ENCODE measurements around the gene A1BG. TPM values are rescaled to one million over a fixed set of nuclear protein-coding genes. Genes with fewer than 3 reads are reported as not detected.

The A1BG gene
- total and polyA plus RNA-seq, 2 of the 13 experiments (the other 11 are each of a cell fraction or from before 2014, with no cell fraction given), result 14.7 to 41.4 TPM

DNA sequence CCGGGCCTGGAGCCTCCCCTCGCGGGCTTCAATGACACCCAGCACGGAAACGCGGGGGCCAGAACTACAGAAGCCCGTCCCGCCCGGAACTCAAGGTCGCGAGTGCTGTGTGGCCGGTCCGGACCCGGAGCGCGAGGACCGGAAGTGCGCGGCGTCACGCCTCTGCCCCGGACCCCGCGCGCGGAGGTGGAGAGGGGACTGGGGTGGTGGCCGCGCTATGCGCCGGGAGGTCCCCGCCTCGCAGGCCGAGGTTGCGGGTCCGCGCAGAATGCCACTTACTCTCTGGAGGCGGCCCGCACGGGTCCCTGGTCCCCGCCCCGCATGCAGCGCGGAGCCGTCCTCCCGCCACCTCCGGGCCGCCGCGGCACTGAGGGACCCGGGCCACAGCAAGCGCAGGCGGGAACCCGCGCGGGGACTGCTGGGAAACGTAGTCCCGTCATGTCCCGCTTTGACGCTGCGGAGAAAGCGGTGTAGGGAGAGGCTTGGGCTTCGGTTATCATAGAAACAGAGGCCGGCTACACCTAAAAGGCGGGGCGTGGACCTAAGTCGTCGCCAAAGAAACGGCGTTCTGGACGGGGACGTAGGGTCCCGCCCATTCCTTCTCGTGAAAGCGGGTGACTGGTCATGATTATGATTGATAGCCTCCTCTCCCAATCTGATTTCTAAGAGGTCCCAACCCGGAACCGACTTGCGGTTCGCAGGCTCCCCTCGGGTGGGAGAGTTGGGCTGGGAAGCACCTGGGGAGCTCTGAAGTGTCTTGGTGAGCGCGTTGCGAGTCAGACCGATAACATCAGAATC is 27.6 kb upstream of the A1BG start, which contains the start of gene ZNF837 (continued):
- TF ChIP-seq, protein P1, sequence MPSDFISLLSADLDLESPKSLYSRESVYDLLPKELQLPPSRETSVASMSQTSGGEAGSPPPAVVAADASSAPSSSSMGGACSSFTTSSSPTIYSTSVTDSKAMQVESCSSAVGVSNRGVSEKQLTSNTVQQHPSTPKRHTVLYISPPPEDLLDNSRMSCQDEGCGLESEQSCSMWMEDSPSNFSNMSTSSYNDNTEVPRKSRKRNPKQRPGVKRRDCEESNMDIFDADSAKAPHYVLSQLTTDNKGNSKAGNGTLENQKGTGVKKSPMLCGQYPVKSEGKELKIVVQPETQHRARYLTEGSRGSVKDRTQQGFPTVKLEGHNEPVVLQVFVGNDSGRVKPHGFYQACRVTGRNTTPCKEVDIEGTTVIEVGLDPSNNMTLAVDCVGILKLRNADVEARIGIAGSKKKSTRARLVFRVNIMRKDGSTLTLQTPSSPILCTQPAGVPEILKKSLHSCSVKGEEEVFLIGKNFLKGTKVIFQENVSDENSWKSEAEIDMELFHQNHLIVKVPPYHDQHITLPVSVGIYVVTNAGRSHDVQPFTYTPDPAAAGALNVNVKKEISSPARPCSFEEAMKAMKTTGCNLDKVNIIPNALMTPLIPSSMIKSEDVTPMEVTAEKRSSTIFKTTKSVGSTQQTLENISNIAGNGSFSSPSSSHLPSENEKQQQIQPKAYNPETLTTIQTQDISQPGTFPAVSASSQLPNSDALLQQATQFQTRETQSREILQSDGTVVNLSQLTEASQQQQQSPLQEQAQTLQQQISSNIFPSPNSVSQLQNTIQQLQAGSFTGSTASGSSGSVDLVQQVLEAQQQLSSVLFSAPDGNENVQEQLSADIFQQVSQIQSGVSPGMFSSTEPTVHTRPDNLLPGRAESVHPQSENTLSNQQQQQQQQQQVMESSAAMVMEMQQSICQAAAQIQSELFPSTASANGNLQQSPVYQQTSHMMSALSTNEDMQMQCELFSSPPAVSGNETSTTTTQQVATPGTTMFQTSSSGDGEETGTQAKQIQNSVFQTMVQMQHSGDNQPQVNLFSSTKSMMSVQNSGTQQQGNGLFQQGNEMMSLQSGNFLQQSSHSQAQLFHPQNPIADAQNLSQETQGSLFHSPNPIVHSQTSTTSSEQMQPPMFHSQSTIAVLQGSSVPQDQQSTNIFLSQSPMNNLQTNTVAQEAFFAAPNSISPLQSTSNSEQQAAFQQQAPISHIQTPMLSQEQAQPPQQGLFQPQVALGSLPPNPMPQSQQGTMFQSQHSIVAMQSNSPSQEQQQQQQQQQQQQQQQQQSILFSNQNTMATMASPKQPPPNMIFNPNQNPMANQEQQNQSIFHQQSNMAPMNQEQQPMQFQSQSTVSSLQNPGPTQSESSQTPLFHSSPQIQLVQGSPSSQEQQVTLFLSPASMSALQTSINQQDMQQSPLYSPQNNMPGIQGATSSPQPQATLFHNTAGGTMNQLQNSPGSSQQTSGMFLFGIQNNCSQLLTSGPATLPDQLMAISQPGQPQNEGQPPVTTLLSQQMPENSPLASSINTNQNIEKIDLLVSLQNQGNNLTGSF (CRISPR knock-in tag; IDR thresholded peaks at IDR 0.05), result peak; percentile 92
- TF ChIP-seq PHB2 (IDR thresholded peaks at IDR 0.05; ENCODE audit: partially characterized antibody) (no peak), ZNF124 (CRISPR knock-in tag; IDR thresholded peaks at IDR 0.05) (peak; percentile 80), BRD4 (CRISPR knock-in tag; IDR thresholded peaks at IDR 0.05) (peak; percentile 76; the same call in 1 of the 2 replicates), NAIF1 (CRISPR knock-in tag; IDR thresholded peaks at IDR 0.05; ENCODE audit: borderline replicate concordance) (peak; percentile 98), KDM3A (CRISPR knock-in tag; IDR thresholded peaks at IDR 0.05; ENCODE audit: low read depth) (peak; percentile 92), ATAD3A (CRISPR knock-in tag; IDR thresholded peaks at IDR 0.05) (0 out of 2 replicates have a peak, but pooled peaks have one; percentile 26), TAF1 (CRISPR knock-in tag; IDR thresholded peaks at IDR 0.05) (peak; percentile 94), KDM1A (CRISPR knock-in tag; IDR thresholded peaks at IDR 0.05) (0 out of 2 replicates have a peak, but pooled peaks have one; percentile 7), FOSL2 (CRISPR knock-in tag; IDR thresholded peaks at IDR 0.05) (peak; percentile 62), MXD4 (CRISPR knock-in tag; IDR thresholded peaks at IDR 0.05) (peak; percentile 95), SAFB2 (CRISPR knock-in tag; IDR thresholded peaks at IDR 0.05; ENCODE audit: borderline replicate concordance, low read depth) (peak; percentile 25; the same call in 1 of the 2 replicates), CCDC6 (CRISPR knock-in tag; IDR thresholded peaks at IDR 0.05) (peak; percentile 88), ZNF792 (CRISPR knock-in tag; IDR thresholded peaks at IDR 0.05) (peak; percentile 98), NONO (IDR thresholded peaks at IDR 0.05) (no peak), NONO (CRISPR knock-in tag; conservative IDR thresholded peaks at IDR 0.05) (peak; percentile 98), ZNF772 (CRISPR knock-in tag; IDR thresholded peaks at IDR 0.05) (peak; percentile 74), ZNF746 (CRISPR knock-in tag; IDR thresholded peaks at IDR 0.05) (peak; percentile 68; the same call in 1 of the 2 replicates), MBD4 (IDR thresholded peaks at IDR 0.05; ENCODE audit: borderline replicate concordance, low read length) (no peak)
- TF ChIP-seq, protein P2, sequence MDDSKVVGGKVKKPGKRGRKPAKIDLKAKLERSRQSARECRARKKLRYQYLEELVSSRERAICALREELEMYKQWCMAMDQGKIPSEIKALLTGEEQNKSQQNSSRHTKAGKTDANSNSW (CRISPR knock-in tag; IDR thresholded peaks at IDR 0.05; ENCODE audit: borderline replicate concordance), result peak; percentile 77; the same call in 1 of the 2 replicates
- TF ChIP-seq, protein P3, sequence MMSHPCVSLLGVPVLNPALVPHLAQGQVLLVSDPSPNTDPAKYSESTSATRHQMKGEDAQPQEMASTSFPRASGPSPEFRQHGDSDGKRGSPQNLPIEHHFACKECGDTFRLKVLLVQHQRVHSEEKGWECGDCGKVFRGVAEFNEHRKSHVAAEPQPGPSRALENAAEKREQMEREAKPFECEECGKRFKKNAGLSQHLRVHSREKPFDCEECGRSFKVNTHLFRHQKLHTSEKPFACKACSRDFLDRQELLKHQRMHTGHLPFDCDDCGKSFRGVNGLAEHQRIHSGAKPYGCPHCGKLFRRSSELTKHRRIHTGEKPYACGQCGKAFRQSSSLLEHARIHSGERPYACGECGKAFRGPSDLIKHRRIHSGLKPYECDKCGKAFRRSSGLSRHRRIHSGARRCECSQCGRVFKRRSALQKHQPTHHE (CRISPR knock-in tag; IDR thresholded peaks at IDR 0.05; ENCODE audit: borderline replicate concordance), result peak; percentile 97
- TF ChIP-seq, protein P4, sequence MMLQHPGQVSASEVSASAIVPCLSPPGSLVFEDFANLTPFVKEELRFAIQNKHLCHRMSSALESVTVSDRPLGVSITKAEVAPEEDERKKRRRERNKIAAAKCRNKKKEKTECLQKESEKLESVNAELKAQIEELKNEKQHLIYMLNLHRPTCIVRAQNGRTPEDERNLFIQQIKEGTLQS (CRISPR knock-in tag; IDR thresholded peaks at IDR 0.05), result peak; percentile 71
- TF ChIP-seq, protein P5, sequence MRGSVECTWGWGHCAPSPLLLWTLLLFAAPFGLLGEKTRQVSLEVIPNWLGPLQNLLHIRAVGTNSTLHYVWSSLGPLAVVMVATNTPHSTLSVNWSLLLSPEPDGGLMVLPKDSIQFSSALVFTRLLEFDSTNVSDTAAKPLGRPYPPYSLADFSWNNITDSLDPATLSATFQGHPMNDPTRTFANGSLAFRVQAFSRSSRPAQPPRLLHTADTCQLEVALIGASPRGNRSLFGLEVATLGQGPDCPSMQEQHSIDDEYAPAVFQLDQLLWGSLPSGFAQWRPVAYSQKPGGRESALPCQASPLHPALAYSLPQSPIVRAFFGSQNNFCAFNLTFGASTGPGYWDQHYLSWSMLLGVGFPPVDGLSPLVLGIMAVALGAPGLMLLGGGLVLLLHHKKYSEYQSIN (CRISPR knock-in tag; IDR thresholded peaks at IDR 0.05; ENCODE audit: borderline replicate concordance), result no peak
